ENCODE results near the gene DPY19L3. TPM values are rescaled to one million over a fixed set of nuclear protein-coding genes. Genes with fewer than 3 reads are reported as not detected.

Gene DPY19L3
- total RNA-seq, 1 experiment from 2014 or later, result 27.8 TPM

- no peak overlapping the region for H3K4me3 ChIP-seq (ENCODE audit: low read depth in 2 of 2, low read length in 2 of 2)
- ATAC-seq, result no peak
- BruUV-seq (replicated peaks), result no TSS peak
- TF ChIP-seq REST (IDR thresholded peaks at IDR 0.05; ENCODE audit: insufficient read depth in 1 of 2, low read depth in 2 of 2, low read length in 1 of 2) (no peak), SIN3A (IDR thresholded peaks at IDR 0.05; ENCODE audit: borderline replicate concordance, insufficient read depth, low read depth, low read length) (no peak), TCF7L2 (IDR thresholded peaks at IDR 0.05; ENCODE audit: low read depth, low read length) (no peak), POLR2AphosphoS5 (IDR thresholded peaks at IDR 0.05; ENCODE audit: low read depth, low read length) (no peak), CTCF (IDR thresholded peaks at IDR 0.05) (no peak)
- no peaks in the 10 kb centered on the region for H3K9me3 ChIP-seq (ENCODE audit: control insufficient read depth, insufficient read depth, low read depth, low read length)
- ChIA-PET POLR2A (no interaction called here), CTCF (no interaction called here)
- H3K27ac ChIP-seq (ENCODE audit: low read length), result no peak overlapping the region
- intact Hi-C loops (cut with micrococcal nuclease; ENCODE audit: unreplicated experiment), result no loop called here
- in situ Hi-C loops (cut with HindIII; ENCODE audit: low pct_unique_long_range_greater_than_20kb, low sequenced_read_pairs), result no loop called here
- DNase-seq (ENCODE audit: low read depth, low spot score), result no peak
- no peaks in the 10 kb centered on the region for H3K27me3 ChIP-seq (ENCODE audit: control insufficient read depth, insufficient read depth, low read length)
- no peaks in the 10 kb centered on the region for H3K4me1 ChIP-seq (ENCODE audit: control insufficient read depth, insufficient read depth, low read length)
- 0 out of 2 replicates have a peak, but pooled peaks cover 5% of the 10 kb centered on the region for H3K36me3 ChIP-seq (ENCODE audit: control insufficient read depth, insufficient read depth, low read length)
Observed at GRCh38 chr19:32416749-32417456, 11.3 kb downstream of the DPY19L3 start.

- Histone ChIP-seq H3K36me3 (ENCODE audit: control insufficient read depth, insufficient read depth, low read length) (no peaks in the 10 kb centered on the region), H3K4me1 (ENCODE audit: control insufficient read depth, insufficient read depth, low read length) (no peaks in the 10 kb centered on the region), H3K4me3 (ENCODE audit: low read depth in 2 of 2, low read length in 2 of 2) (no peak overlapping the region), H3K27me3 (ENCODE audit: control insufficient read depth, insufficient read depth, low read length) (no peaks in the 10 kb centered on the region), H3K9me3 (ENCODE audit: control insufficient read depth, insufficient read depth, low read depth, low read length) (no peaks in the 10 kb centered on the region), H3K27ac (ENCODE audit: low read length) (no peak overlapping the region)
- no peak for DNase-seq (ENCODE audit: low read depth, low spot score)
- ChIA-PET POLR2A (interaction anchor here (0.6 kb wide), 1 partner anchor 165 kb away, joined by 3 read pairs; no protein-coding TSS in a partner anchor), CTCF (no interaction called here)
- no peak for ATAC-seq
- no peak for TF ChIP-seq CTCF (IDR thresholded peaks at IDR 0.05)
- no peak for TF ChIP-seq POLR2AphosphoS5 (IDR thresholded peaks at IDR 0.05; ENCODE audit: low read depth, low read length)
- TF ChIP-seq TCF7L2 (IDR thresholded peaks at IDR 0.05; ENCODE audit: low read depth, low read length), result no peak
- TF ChIP-seq REST (IDR thresholded peaks at IDR 0.05; ENCODE audit: insufficient read depth in 1 of 2, low read depth in 2 of 2, low read length in 1 of 2), result no peak
- no peak for TF ChIP-seq SIN3A (IDR thresholded peaks at IDR 0.05; ENCODE audit: borderline replicate concordance, insufficient read depth, low read depth, low read length)
- in situ Hi-C loops (cut with HindIII; ENCODE audit: low pct_unique_long_range_greater_than_20kb, low sequenced_read_pairs), result no loop called here
- BruUV-seq (replicated peaks), result no TSS peak
- intact Hi-C loops (cut with micrococcal nuclease; ENCODE audit: unreplicated experiment), result no loop called here
Observed at GRCh38 chr19:32418155-32418554, 12.6 kb downstream of the DPY19L3 start.
